ENCODE results near the gene NAA38.

DNA sequence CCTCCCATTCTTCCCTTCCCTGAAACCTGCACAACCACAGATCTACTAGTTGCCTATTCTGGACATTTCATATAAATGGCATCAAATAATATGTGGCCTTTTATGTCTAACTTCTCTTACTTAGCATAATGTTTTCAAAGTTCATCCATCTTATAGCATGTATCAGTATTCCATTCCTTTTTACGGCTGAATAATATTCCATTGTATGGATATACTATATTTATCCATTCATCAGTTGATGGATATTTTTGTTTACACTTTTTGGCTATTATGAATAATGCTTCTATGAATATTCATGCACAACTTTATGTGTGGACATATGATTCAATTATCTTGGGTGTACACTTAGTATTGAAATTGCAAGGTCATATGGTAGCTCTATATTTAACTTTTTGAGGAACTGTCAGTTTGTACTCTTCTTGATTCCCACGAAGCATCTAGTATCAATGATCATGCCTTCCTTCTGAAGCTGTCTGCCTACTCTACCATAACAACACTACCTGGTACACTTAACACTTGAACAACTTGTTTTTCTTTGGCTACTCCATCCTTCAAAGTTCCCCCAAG lies 18.5 kb upstream of the NAA38 start:
- TF ChIP-seq, protein P1, sequence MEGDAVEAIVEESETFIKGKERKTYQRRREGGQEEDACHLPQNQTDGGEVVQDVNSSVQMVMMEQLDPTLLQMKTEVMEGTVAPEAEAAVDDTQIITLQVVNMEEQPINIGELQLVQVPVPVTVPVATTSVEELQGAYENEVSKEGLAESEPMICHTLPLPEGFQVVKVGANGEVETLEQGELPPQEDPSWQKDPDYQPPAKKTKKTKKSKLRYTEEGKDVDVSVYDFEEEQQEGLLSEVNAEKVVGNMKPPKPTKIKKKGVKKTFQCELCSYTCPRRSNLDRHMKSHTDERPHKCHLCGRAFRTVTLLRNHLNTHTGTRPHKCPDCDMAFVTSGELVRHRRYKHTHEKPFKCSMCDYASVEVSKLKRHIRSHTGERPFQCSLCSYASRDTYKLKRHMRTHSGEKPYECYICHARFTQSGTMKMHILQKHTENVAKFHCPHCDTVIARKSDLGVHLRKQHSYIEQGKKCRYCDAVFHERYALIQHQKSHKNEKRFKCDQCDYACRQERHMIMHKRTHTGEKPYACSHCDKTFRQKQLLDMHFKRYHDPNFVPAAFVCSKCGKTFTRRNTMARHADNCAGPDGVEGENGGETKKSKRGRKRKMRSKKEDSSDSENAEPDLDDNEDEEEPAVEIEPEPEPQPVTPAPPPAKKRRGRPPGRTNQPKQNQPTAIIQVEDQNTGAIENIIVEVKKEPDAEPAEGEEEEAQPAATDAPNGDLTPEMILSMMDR (IDR thresholded peaks at IDR 0.05; ENCODE audit: low read length), result no peak
- TF ChIP-seq EZH2 (IDR thresholded peaks at IDR 0.05; ENCODE audit: borderline replicate concordance, low read length), result no peak

Measured in OCI-LY1 (cell line).